Measurements from ENCODE around the gene NACC2. TPM values are rescaled to one million over a fixed set of nuclear protein-coding genes. Genes with fewer than 3 reads are reported as not detected.
"Not testable (repeated sequence)": the region's sequence is repeated elsewhere in the genome, so short reads cannot be mapped to it uniquely, and the experiment has no call there.

The NACC2 gene
- total RNA-seq, 1 donor, result 11.8 TPM

DNA sequence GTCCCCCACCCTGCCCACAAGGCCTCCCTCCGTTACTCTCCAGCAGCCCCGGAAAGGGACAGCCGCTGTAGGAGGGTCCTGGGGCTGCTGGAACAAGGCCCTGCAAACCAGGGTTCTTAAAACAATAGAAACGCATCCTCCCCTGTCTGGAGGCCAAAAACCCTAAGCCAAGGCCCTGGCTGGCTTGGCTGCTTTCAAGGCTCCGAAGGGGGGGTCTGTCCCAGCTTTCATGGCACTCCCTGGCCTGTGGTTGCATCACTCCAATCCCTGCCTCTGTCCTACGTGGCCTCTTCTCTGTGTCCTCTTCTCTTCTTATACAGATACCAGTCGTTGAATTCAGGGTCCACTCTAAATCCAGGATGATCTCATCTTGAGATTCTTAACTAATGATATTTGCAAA, 126.5 kb downstream of the NACC2 start:
- DNase-seq (ENCODE audit: low read depth in 2 of 3, low spot score in 2 of 3), result no peak

- DNase-seq (ENCODE audit: low read depth in 2 of 3, low spot score in 2 of 3), result peak in 1 of 3 donors; percentile 19
These were observed 127.0 kb downstream of the NACC2 start for GRCh38 chr9:135968083-135968476.

DNA sequence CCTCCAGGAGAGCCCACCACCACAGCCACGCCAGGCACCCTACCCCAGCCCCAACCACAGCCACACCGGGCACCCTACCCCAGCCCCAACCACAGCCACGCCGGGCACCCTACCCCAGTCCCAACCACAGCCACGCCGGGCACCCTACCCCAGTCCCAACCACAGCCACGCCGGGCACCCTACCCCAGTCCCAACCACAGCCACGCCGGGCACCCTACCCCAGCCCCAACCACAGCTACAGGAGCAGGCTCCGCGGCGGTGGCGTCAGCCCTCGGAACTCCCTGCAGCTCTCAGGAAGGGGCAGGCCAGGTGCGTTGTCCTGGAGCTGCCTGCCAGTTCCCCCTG, 128.2 kb downstream of the NACC2 start:
- not testable (repeated sequence) for DNase-seq (ENCODE audit: low read depth in 2 of 3, low spot score in 2 of 3)

GRCh38 chr9:135965124-135965756, 129.8 kb downstream of the NACC2 start:
- no peak for DNase-seq (ENCODE audit: low read depth in 2 of 3, low spot score in 2 of 3)

- no peak for DNase-seq (ENCODE audit: low read depth in 2 of 3, low spot score in 2 of 3)
These were observed 131.2 kb downstream of the NACC2 start for GRCh38 chr9:135963938-135964337.

GRCh38 chr9:135963338-135963737, 131.8 kb downstream of the NACC2 start:
- DNase-seq (ENCODE audit: low read depth in 2 of 3, low spot score in 2 of 3), result no peak

DNA sequence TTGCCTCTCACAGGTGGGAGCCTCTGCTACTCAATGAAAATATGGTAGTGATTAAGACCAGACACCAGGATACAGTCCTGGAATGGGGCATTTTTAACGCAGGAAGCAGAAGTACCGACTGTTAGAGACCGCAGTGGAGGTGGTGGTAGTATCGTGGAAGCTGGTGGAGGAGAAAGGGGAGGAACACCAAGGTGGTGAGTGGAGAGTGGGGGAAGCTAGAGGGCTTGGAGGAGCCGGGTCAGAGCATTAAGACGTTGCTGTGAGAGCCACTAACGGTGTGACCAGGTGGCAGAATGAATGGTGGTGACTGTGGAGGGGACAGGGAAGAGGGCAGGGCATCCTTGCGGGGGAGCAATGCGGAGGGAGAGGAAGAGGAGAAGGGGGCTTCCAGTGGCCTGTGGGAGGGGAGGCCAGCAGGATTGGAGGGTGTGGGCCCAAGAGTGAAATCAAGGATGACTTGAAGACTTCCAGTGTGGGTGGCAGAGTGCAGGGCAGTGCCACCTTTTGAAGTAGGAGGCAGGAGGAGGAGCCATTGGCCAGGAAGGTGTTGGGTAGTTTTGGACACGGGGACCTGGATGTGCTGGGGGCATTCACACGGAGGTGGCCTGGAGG, 132.3 kb downstream of the NACC2 start:
- peak in 1 of 3 donors; percentile 48 for DNase-seq (ENCODE audit: low read depth in 2 of 3, low spot score in 2 of 3)

DNA sequence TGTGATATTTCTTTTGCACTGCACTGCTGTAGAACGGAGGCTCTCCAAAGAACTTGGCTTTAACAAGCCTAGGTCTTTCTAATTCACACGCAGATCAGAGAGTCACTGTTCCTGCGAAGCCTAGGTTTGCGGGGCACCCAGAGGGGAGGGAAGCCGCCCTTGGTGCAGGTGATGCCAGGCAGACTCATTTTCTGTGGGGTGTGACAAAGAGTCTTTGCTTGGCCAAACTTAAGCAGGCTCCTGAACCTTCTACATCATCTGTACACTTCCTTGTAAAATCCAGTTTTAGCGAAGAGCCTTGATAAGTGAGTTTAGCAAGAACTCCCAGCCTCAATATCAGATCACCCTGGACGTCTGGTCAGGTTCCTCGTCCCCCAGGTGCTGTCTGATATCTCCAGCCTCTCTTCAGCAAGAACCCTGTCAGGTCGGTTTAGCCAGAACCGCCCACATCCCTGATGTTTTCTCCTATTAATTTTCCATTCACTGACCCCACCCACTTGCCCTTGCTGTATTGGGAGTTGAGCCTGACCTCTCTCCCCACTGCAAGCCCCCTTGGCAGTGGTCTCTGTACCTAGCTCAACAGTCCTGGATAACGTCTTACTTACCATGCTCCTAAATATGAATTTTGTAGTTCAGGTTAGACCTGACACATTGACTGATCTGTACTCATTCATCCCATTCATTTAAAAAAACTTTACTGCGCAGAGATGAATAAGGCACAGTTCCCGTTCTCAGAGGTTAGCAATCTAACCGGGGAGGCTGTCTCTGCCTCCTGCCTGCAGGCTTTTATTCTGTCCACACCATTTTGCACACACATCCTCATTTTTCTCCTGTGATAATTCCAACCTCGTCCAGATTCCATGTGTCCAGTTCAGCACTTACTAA, 133.0 kb downstream of the NACC2 start:
- no peak for DNase-seq (ENCODE audit: low read depth in 2 of 3, low spot score in 2 of 3)

GRCh38 chr9:135961277-135961715, 133.8 kb downstream of the NACC2 start, which contains the start of gene UBAC1:
Gene UBAC1 (minus strand): TSS chr9:135961373. CDS start chr9:135961162, 211 bp downstream.
- DNase-seq (ENCODE audit: low read depth in 2 of 3, low spot score in 2 of 3), result peak; percentile 96 to 97 (median 97)

DNA sequence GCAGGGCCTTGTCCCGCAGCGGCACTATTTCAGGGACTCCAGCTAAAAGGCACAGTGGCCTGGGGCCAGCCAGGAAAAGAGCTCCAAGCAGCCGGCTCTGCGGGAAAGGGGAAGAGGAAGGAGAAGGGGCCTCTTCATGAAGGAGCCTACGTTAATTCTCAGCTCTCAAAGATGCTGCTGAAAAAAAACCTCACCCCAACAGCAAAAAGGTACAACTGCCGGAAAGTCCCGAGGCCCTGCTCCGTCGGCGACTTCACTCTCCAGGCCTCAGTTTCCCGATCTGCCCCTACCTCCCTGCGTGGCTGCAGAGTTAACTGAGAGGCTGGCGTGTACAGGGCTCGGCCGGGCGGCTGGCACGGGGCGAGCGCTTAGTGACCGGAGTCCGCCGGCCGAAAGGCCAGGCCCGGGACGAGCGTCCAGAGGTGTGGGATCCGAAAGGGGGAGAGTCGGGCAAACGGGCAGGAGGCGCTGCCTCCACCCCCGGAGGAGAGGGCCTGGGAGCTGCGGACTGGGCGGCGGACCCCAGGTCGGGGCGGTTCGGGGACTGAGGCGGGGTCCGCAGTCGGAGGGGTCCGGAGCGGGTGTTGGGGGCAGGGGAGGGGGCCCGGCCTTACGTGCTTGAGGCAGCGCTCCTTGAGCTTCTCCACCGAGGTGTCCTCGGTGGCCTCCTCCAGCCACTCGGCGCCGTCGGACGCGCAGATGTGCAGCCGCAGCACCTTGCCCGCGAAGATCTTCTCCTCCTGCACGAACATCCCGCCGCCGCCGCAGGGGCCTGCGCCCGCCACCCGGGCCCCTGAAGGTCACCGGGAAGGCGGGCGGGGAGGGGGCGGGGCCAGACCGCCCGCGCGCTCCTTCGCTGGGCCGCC, 134.4 kb downstream of the NACC2 start:
- no peak for DNase-seq (ENCODE audit: low read depth in 2 of 3, low spot score in 2 of 3)

- DNase-seq (ENCODE audit: low read depth in 2 of 3, low spot score in 2 of 3), result no peak
These were observed 135.3 kb downstream of the NACC2 start for GRCh38 chr9:135959814-135960213.

GRCh38 chr9:135958485-135958884, 136.6 kb downstream of the NACC2 start:
- DNase-seq (ENCODE audit: low read depth in 2 of 3, low spot score in 2 of 3), result no peak

DNA sequence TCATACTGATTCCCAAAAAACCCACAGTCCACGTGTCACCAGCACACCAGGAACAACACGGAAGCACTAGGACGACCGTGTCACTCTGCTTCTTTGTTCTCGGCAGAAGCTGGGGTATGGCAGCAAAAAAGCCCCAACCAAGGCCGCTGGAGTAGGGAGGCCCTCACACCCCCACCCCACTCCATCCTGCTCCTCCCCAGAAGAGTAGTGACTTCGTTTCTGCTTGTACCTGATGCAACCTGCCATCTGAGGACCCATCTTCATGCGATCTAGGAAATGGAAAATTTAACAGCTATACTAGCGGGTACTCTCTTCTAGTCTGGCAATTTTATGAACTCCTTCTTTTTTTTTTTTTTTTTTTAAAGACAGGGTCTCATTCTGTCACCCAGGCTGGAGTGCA, 137.7 kb downstream of the NACC2 start:
- DNase-seq (ENCODE audit: low read depth in 2 of 3, low spot score in 2 of 3), result no peak

DNA sequence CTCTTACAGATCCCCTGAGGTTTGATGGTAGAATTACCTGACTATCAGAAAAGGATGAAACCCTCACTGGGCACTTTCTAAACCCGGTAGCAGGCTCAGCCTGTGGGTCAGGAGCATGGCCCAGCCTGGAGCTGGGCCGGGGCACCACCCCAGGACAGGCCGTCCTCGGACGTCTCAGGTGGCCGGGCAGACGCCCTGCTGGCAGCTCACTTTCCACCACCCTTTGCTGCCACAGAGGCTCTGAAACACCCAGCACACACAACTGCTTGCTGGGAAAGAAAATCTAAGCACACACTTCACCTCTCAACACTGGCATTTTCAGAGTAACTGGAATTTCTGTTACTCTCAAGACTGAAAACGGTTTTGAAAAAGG, 138.3 kb downstream of the NACC2 start:
- no peak for DNase-seq (ENCODE audit: low read depth in 2 of 3, low spot score in 2 of 3)

Other genes with a start within 250 kb of the NACC2 start
- 18.0 TPM for gene CAMSAP1, start 187.7 kb downstream of the NACC2 start, total RNA-seq
- gene UBAC1, start 133.9 kb downstream of the NACC2 start, total RNA-seq, result 31.5 TPM
- gene TMEM250, start 23.6 kb upstream of the NACC2 start, total RNA-seq, result 53.3 TPM
- gene LHX3, start 109.8 kb upstream of the NACC2 start, total RNA-seq, result 0.27 TPM
- 11.0 TPM for gene QSOX2, start 150.5 kb upstream of the NACC2 start, total RNA-seq
- gene CCDC187, start 208.8 kb upstream of the NACC2 start, total RNA-seq, result 0.81 TPM
- gene GPSM1, start 232.2 kb upstream of the NACC2 start, total RNA-seq, result 85.6 TPM

Data from hematopoietic multipotent progenitor cell (in vitro differentiated cells).